G401 (cell line): Measurements from ENCODE around the gene STAG1. TPM values are rescaled to one million over a fixed set of nuclear protein-coding genes. Genes with fewer than 3 reads are reported as not detected.
A peak's percentile ranks its signal among the peaks of the same experiment; 100 is the strongest.
"Not testable (repeated sequence)": the region's sequence is repeated elsewhere in the genome, so short reads cannot be mapped to it uniquely, and the experiment has no call there.

Experiments used
- DNase-seq: peaks from one replicate; pipeline ENCODE4 v3.0.0-alpha.2; 2015; ENCODE audit warnings: low spot score
- in situ Hi-C: cut with HindIII; loops from 2 replicates; pipeline ENCODE4 v1.10.0; 2016; ENCODE audit warnings: low sequenced_read_pairs, mixed read lengths
- total RNA-seq: library from RNA; depleted of rRNA; stranded (reverse); fragments of >200 nt; shearing (Covaris generic); gene quantifications from 2 replicates; pipeline ENCODE4 v1.2.3, GENCODE V29; 2014

The STAG1 gene
- total RNA-seq, 1 experiment from 2014 or later, result 22.4 TPM

- in situ Hi-C loops, result loop anchor here (25.0 kb wide), 1 partner anchor 262 kb away; no protein-coding TSS in a partner anchor
These were observed 1.8 kb downstream of the STAG1 start for GRCh38 chr3:136750209-136750896.

GRCh38 chr3:136749602-136750001 is 2.6 kb downstream of the STAG1 start:
- in situ Hi-C loops, result loop anchor here (25.0 kb wide), 1 partner anchor 263 kb away; no protein-coding TSS in a partner anchor
- not testable (repeated sequence) for DNase-seq

More at GRCh38 chr3:136750209-136750896, 1.8 kb downstream of the STAG1 start:
- peak; percentile 44 for DNase-seq

GRCh38 chr3:136749091-136749490 is 3.1 kb downstream of the STAG1 start:
- in situ Hi-C loops, result no loop called here
- DNase-seq, result no peak

GRCh38 chr3:136745916-136746315 is 6.3 kb downstream of the STAG1 start:
- DNase-seq, result no peak
- in situ Hi-C loops, result no loop called here

- DNase-seq, result no peak
- in situ Hi-C loops, result no loop called here
These were observed 11.1 kb downstream of the STAG1 start for GRCh38 chr3:136741063-136741462.

GRCh38 chr3:136740351-136740958 is 11.7 kb downstream of the STAG1 start:
- DNase-seq, result no peak
- in situ Hi-C loops, result no loop called here

GRCh38 chr3:136736950-136737349 is 15.2 kb downstream of the STAG1 start:
- DNase-seq, in situ Hi-C loops: not testable (repeated sequence)

- no peak for DNase-seq
- in situ Hi-C loops, result no loop called here
These were observed 17.1 kb downstream of the STAG1 start for GRCh38 chr3:136735103-136735502.

GRCh38 chr3:136734382-136735070 is 17.7 kb downstream of the STAG1 start:
- in situ Hi-C loops, result no loop called here
- DNase-seq, result no peak

GRCh38 chr3:136733317-136733833 is 18.8 kb downstream of the STAG1 start:
- no peak for DNase-seq
- in situ Hi-C loops, result no loop called here

- in situ Hi-C loops, result no loop called here
- peak; percentile 63 for DNase-seq
These were observed 20.8 kb downstream of the STAG1 start for GRCh38 chr3:136731274-136731884.

GRCh38 chr3:136730595-136731273 is 21.4 kb downstream of the STAG1 start:
- in situ Hi-C loops, result no loop called here
- DNase-seq, result no peak

GRCh38 chr3:136728918-136729317 is 23.3 kb downstream of the STAG1 start:
- DNase-seq, result peak; percentile 37
- in situ Hi-C loops, result no loop called here

- in situ Hi-C loops, result no loop called here
- DNase-seq, result no peak
These were observed 23.7 kb downstream of the STAG1 start for GRCh38 chr3:136728473-136728872.

GRCh38 chr3:136725468-136725867 is 26.7 kb downstream of the STAG1 start:
- no peak for DNase-seq
- in situ Hi-C loops, result no loop called here

GRCh38 chr3:136722916-136723315 is 29.3 kb downstream of the STAG1 start:
- DNase-seq, result not testable (repeated sequence)

GRCh38 chr3:136722399-136722798 is 29.8 kb downstream of the STAG1 start:
- DNase-seq, in situ Hi-C loops: not testable (repeated sequence)

More at GRCh38 chr3:136722916-136723315, 29.3 kb downstream of the STAG1 start:
- in situ Hi-C loops, result not testable (repeated sequence)

GRCh38 chr3:136720091-136720490 is 32.1 kb downstream of the STAG1 start:
- DNase-seq, result peak; percentile 36
- in situ Hi-C loops, result no loop called here

GRCh38 chr3:136716629-136717028 is 35.5 kb downstream of the STAG1 start:
- in situ Hi-C loops, result no loop called here
- no peak for DNase-seq
